NAMALWA (cell line): Measurements from ENCODE around the gene WRAP53.

Experiments
- DNase-seq: peaks from one replicate; pipeline ENCODE4 v3.0.0-alpha.2; 2015; ENCODE audit warnings: low spot score

Gene WRAP53

DNA sequence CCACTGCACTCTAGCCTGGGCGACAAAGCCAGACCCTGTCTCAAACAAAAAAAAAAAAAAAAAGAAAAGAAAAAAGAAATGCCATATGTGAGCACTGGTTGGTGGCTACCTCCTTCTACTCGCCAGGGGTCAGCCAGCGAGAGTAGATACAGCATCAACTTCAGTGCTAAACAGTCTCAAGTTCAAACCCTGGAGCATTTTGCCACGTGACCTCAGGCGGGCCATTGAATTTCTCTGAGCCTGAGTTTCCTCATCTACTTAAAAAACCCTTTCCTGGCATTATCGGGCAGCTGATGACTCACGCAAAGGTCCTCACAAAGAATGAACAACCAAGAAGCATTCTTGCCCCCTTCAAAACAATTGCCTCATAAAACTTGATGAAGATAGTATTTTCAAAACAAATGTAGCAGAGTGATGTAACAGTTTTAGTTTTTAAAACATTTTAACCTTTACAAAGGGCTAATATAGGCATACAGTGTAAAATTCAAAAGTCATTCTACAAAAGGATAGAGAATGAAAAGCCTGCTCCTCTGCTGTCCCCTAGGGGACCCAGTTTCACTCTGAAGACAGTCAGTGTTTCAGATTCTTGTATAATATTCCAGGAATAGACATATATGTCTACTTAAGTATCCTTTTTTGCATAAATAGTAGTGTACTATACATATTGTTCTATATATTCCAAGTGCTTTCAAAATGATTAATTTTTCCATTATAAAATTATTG is 57.6 kb downstream of the WRAP53 start:
- DNase-seq = no peak

DNA sequence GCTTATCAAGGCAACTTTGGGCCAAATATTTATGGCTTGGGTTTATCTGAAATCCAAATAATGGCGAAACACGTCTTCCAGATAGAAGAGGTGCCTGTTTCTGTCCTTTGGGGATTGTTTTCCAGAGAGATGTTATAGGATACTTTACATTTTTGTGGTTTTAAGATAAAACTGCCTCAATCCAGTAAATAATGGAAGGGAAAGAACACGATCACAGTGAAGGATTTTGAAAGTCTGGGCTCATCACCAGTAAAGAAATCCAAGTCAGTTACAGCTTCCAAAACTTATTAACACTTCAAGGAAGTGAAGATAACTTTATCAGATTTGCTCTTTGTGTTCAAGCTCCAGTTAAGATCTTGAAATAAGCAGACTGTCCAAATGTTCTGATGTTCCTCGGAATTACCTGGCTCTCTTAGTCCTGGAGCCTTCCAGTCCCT is 59.4 kb downstream of the WRAP53 start:
- DNase-seq = no peak

DNA sequence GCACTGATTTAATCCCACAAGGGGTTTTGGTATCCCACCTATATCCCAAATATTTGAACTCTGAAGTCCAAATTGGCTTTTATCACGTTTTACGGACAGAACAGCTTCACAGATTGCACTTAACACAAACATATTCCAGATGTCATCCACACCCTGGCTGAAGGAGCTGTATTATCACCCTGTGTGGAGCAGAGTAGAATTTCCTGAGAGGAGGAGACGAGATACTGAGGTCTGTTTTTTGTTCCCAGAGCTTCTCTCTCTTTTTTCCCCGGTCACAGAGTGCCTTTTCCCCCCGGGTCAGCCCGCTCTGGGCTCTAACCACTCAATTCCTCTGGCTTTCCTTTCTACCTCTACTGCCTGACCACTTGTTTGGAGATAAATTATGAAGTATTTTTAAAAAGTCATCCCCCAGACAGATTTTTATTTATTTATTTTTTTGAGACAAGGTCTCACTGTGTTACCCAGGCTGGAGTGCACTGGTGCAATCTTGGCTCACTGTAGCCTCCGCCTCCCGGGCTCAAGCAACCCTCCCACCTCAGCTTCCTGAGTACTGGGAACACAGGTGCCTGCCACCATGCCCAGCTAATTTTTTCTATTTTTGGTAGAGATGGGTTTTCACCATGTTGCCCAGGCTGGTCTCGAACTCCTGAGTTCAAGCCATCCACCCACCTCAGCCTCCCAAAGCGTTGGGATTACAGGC is 59.9 kb downstream of the WRAP53 start:
- DNase-seq = no peak

DNA sequence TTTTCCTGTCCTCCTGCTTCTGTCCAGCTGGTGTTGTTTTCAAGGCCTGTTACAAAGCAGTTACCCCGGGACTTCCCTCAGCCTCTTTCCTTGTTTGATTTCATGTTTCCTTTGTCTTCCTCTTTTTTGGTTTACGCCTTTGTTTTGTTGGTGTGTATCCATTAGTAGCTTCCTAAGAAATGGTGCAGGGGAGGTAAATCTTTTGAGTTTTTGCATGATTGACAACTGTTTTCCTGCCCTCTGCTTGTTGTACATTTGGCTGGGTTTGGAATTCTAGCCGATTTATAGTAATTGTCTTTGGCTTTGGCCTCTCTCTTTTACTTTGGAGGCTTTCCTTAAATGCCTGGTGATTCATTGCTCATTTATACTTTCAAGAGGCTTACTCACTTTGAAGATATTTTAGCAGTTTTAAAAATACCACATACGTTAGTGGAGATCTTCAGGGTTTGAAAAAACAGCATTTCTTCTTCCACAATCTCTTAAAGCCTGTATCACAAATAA is 62.1 kb downstream of the WRAP53 start:
- no peak for DNase-seq
